Neural cell (in vitro differentiated cells): ENCODE measurements around the gene ANTXR1. TPM values are rescaled to one million over a fixed set of nuclear protein-coding genes. Genes with fewer than 3 reads are reported as not detected.

Experiments used
- H2AFZ ChIP-seq: fragments of 200-600, 300-800 bp; sonication (generic), shearing (Covaris generic); 2 replicates; pipeline ENCODE4 v1.6.0; 2014; ENCODE audit warnings: low read depth, mild to moderate bottlenecking, antibody characterized with exemption, low read length, moderate library complexity
- H3F3A ChIP-seq: fragments of 200-600 bp; shearing (Covaris generic); 2 replicates; pipeline ENCODE4 v1.6.1; 2016; ENCODE audit warnings: mild to moderate bottlenecking, moderate library complexity, mixed read lengths, antibody characterized with exemption, low read length; ENCODE audit not compliant: insufficient read depth, poor library complexity, severe bottlenecking
- H3K27ac ChIP-seq: fragments of 200-600, 300-800 bp; sonication (generic), shearing (Covaris generic); 2 replicates; pipeline ENCODE4 v1.5.1; 2014; ENCODE audit warnings: mild to moderate bottlenecking, low read length, moderate library complexity
- H3K27me3 ChIP-seq: fragments of 300-800, 200-600 bp; sonication (generic), shearing (Covaris generic); 2 replicates; pipeline ENCODE4 v1.6.0; 2014; ENCODE audit warnings: mild to moderate bottlenecking, low read depth, low read length, moderate library complexity; ENCODE audit not compliant: insufficient read depth
- H3K36me3 ChIP-seq: fragments of 300-800, 200-600 bp; sonication (generic), shearing (Covaris generic); 2 replicates; pipeline ENCODE4 v1.5.1; 2014; ENCODE audit warnings: mild to moderate bottlenecking, antibody characterized with exemption, low read length, moderate library complexity; ENCODE audit not compliant: insufficient read depth
- H3K4me2 ChIP-seq: fragments of 300-800, 200-600 bp; sonication (generic), shearing (Covaris generic); 2 replicates; pipeline ENCODE4 v1.6.0; 2014; ENCODE audit warnings: mild to moderate bottlenecking, low read length
- H3K4me3 ChIP-seq: fragments of 300-800, 200-600 bp; sonication (generic), shearing (Covaris generic); 2 replicates; pipeline ENCODE4 v1.5.1; 2014; ENCODE audit warnings: mild to moderate bottlenecking, low read length, moderate library complexity
- H3K79me2 ChIP-seq: fragments of 200-600 bp; shearing (Covaris generic); replicated peaks from 2 replicates; pipeline ENCODE4 v1.6.0; 2014; ENCODE audit warnings: mild to moderate bottlenecking, low read length, moderate library complexity; ENCODE audit not compliant: insufficient read depth
- H3K9ac ChIP-seq: fragments of 300-800, 200-600 bp; sonication (generic), shearing (Covaris generic); 2 replicates; pipeline ENCODE4 v1.6.1; 2016; ENCODE audit warnings: mild to moderate bottlenecking, low read length, mixed read lengths
- H3K9me2 ChIP-seq: fragments of 200-600 bp; shearing (Covaris generic); 2 replicates; pipeline ENCODE4 v1.6.1; 2016; ENCODE audit warnings: mild to moderate bottlenecking, low read length, mixed read lengths; ENCODE audit not compliant: insufficient read depth
- H3K9me3 ChIP-seq: fragments of 200-600, 300-800 bp; sonication (generic), shearing (Covaris generic); 2 replicates; pipeline ENCODE4 v1.6.1; 2016; ENCODE audit warnings: mild to moderate bottlenecking, mixed run types, low read length, moderate library complexity, mixed read lengths
- H4K20me1 ChIP-seq: fragments of 200-600 bp; shearing (Covaris generic); 2 replicates; pipeline ENCODE4 v1.6.1; 2016; ENCODE audit warnings: mild to moderate bottlenecking, mixed run types; ENCODE audit not compliant: insufficient read depth
- CTCF ChIP-seq: fragments of 450-650 bp; IDR thresholded peaks from 2 replicates; pipeline ENCODE4 v1.5.1; 2014; ENCODE audit warnings: antibody characterized with exemption, mild to moderate bottlenecking, moderate library complexity; ENCODE audit not compliant: poor library complexity, severe bottlenecking
- EP300 ChIP-seq: fragments of 450-650 bp; conservative IDR thresholded peaks from 2 replicates; pipeline ENCODE4 v1.6.1; 2014; ENCODE audit warnings: antibody characterized with exemption, mild to moderate bottlenecking, moderate library complexity; ENCODE audit not compliant: poor library complexity, severe bottlenecking
- EZH2 ChIP-seq: fragments of 200-600, 300-800 bp; shearing (Covaris generic), sonication (generic); IDR thresholded peaks from 2 replicates; pipeline ENCODE4 v1.6.1; 2014; ENCODE audit warnings: antibody characterized with exemption, low read length, borderline replicate concordance, mild to moderate bottlenecking; ENCODE audit not compliant: insufficient read depth, poor library complexity, severe bottlenecking
- MXI1 ChIP-seq: fragments of 450-650 bp; conservative IDR thresholded peaks from 2 replicates; pipeline ENCODE4 v1.6.1; 2014; ENCODE audit warnings: antibody characterized with exemption, mild to moderate bottlenecking; ENCODE audit not compliant: poor library complexity, severe bottlenecking
- POLR2AphosphoS5 ChIP-seq: IDR thresholded peaks from 2 replicates; pipeline ENCODE4 v1.6.1; 2012
- RAD21 ChIP-seq: fragments of 450-650 bp; conservative IDR thresholded peaks from 2 replicates; pipeline ENCODE4 v1.6.1; 2014; ENCODE audit warnings: antibody characterized with exemption, mild to moderate bottlenecking, moderate library complexity
- REST ChIP-seq: IDR thresholded peaks from 2 replicates; pipeline ENCODE4 v1.6.1; 2012; ENCODE audit warnings: borderline replicate concordance
- SMC3 ChIP-seq: fragments of 450-650 bp; conservative IDR thresholded peaks from 2 replicates; pipeline ENCODE4 v1.6.1; 2014; ENCODE audit warnings: antibody characterized with exemption, mild to moderate bottlenecking, moderate library complexity; ENCODE audit not compliant: poor library complexity
- TAF1 ChIP-seq: IDR thresholded peaks from 2 replicates; pipeline ENCODE4 v1.6.1; 2012; ENCODE audit warnings: low read depth
- polyA plus RNA-seq: library from polyadenylated mRNA; depleted of rRNA; stranded (reverse); fragments of >200 nt; gene quantifications from 2 replicates; pipeline ENCODE4 v1.2.3, GENCODE V29; 2014

Gene ANTXR1
- polyA plus RNA-seq, 1 donor from 2014 or later: 4.9 TPM

GRCh38 chr2:69080071-69080470 lies 67.1 kb downstream of the ANTXR1 start:
- no peak overlapping the region for H3K9ac ChIP-seq
- H3K4me3 ChIP-seq: no peak overlapping the region
- no peaks in the 10 kb centered on the region for H3K9me3 ChIP-seq
- no peaks in the 10 kb centered on the region for H4K20me1 ChIP-seq
- TF ChIP-seq EZH2 (no peak), CTCF (no peak), MXI1 (no peak), SMC3 (no peak), REST (no peak), RAD21 (no peak), POLR2AphosphoS5 (no peak), TAF1 (no peak)
- no peak overlapping the region for H2AFZ ChIP-seq
- H3K79me2 ChIP-seq: no peaks in the 10 kb centered on the region
- no peak overlapping the region for H3K4me2 ChIP-seq
- H3F3A ChIP-seq: no peaks in the 10 kb centered on the region
- no peak overlapping the region for H3K27ac ChIP-seq
- peaks cover 14% of the 10 kb centered on the region for H3K36me3 ChIP-seq
- no peaks in the 10 kb centered on the region for H3K9me2 ChIP-seq
- no peaks in the 10 kb centered on the region for H3K27me3 ChIP-seq

- no peak overlapping the region for H3K4me2 ChIP-seq
- TF ChIP-seq RAD21: no peak
- no peak for TF ChIP-seq TAF1
- H3K27me3 ChIP-seq: no peaks in the 10 kb centered on the region
Measured at GRCh38 chr2:69081001-69081580, 68.1 kb downstream of the ANTXR1 start.

GRCh38 chr2:69081757-69082156 lies 68.8 kb downstream of the ANTXR1 start:
- no peak overlapping the region for H3K27ac ChIP-seq
- H3K36me3 ChIP-seq: peaks cover 14% of the 10 kb centered on the region
- no peak overlapping the region for H2AFZ ChIP-seq
- H3K9me2 ChIP-seq: no peaks in the 10 kb centered on the region
- no peaks in the 10 kb centered on the region for H3K9me3 ChIP-seq
- TF ChIP-seq SMC3 (no peak), EP300 (no peak), MXI1 (no peak), TAF1 (no peak), REST (no peak), EZH2 (no peak), RAD21 (no peak), POLR2AphosphoS5 (no peak), CTCF (no peak)
- no peaks in the 10 kb centered on the region for H3K79me2 ChIP-seq
- no peaks in the 10 kb centered on the region for H4K20me1 ChIP-seq
- H3K27me3 ChIP-seq: no peaks in the 10 kb centered on the region
- H3K4me3 ChIP-seq: no peak overlapping the region
- no peak overlapping the region for H3K4me2 ChIP-seq
- no peaks in the 10 kb centered on the region for H3F3A ChIP-seq
- H3K9ac ChIP-seq: no peak overlapping the region

More at GRCh38 chr2:69081001-69081580, 68.1 kb downstream of the ANTXR1 start:
- H3K79me2 ChIP-seq: no peaks in the 10 kb centered on the region
- H4K20me1 ChIP-seq: no peaks in the 10 kb centered on the region
- no peaks in the 10 kb centered on the region for H3K9me2 ChIP-seq
- no peaks in the 10 kb centered on the region for H3K9me3 ChIP-seq
- no peak overlapping the region for H2AFZ ChIP-seq
- peaks cover 16% of the 10 kb centered on the region for H3K36me3 ChIP-seq
- no peak overlapping the region for H3K9ac ChIP-seq
- H3F3A ChIP-seq: no peaks in the 10 kb centered on the region
- no peak overlapping the region for H3K4me3 ChIP-seq
- no peak overlapping the region for H3K27ac ChIP-seq
